IPS-20b (cell line): ENCODE results near the gene LAMC3.

Experiments
- H3K27ac ChIP-seq: one replicate; pipeline ENCODE4 v1.5.1; 2013; ENCODE audit warnings: low read length
- H3K27me3 ChIP-seq: 2 replicates; pipeline ENCODE4 v1.6.1; 2013; ENCODE audit warnings: mild to moderate bottlenecking, low read length, inconsistent platforms; ENCODE audit not compliant: insufficient read depth
- H3K36me3 ChIP-seq: 2 replicates; pipeline ENCODE4 v1.6.1; 2013; ENCODE audit warnings: low read depth, mild to moderate bottlenecking, inconsistent platforms, low read length, moderate library complexity; ENCODE audit not compliant: insufficient read depth
- H3K4me1 ChIP-seq: 2 replicates; pipeline ENCODE4 v1.6.1; 2013; ENCODE audit warnings: mild to moderate bottlenecking, control low read depth, inconsistent platforms, low read length, moderate library complexity; ENCODE audit not compliant: insufficient read depth
- H3K4me3 ChIP-seq: 2 replicates; pipeline ENCODE4 v1.5.1; 2013; ENCODE audit warnings: mild to moderate bottlenecking, low read length, inconsistent platforms
- H3K9ac ChIP-seq: 2 replicates; pipeline ENCODE4 v1.6.1; 2013; ENCODE audit warnings: low read depth, mild to moderate bottlenecking, inconsistent platforms, low read length, moderate library complexity
- H3K9me3 ChIP-seq: 2 replicates; pipeline ENCODE4 v1.6.1; 2013; ENCODE audit warnings: mild to moderate bottlenecking, low read depth, low read length, inconsistent platforms; ENCODE audit not compliant: insufficient read depth

Gene LAMC3

GRCh38 chr9:131008086-131008485, 888 bp upstream of the LAMC3 start:
- Histone ChIP-seq H3K27ac (no peak overlapping the region), H3K9me3 (no peaks in the 10 kb centered on the region), H3K9ac (no peak overlapping the region), H3K27me3 (peaks cover 24% of the 10 kb centered on the region), H3K4me3 (no peak overlapping the region), H3K36me3 (no peaks in the 10 kb centered on the region), H3K4me1 (peaks cover 14% of the 10 kb centered on the region)

- Histone ChIP-seq H3K36me3 (no peaks in the 10 kb centered on the region), H3K27me3 (peaks cover 24% of the 10 kb centered on the region), H3K4me1 (peaks cover 14% of the 10 kb centered on the region), H3K27ac (no peak overlapping the region), H3K9ac (no peak overlapping the region), H3K9me3 (no peaks in the 10 kb centered on the region), H3K4me3 (peak overlapping the region; percentile 62; the same call in 1 of the 2 replicates)
These were observed 438 bp upstream of the LAMC3 start for GRCh38 chr9:131008563-131008908.

- no peaks in the 10 kb centered on the region for H3K9me3 ChIP-seq
- H3K27ac ChIP-seq, result no peak overlapping the region
- H3K9ac ChIP-seq, result no peak overlapping the region
- H3K4me3 ChIP-seq, result no peak overlapping the region
- H3K4me1 ChIP-seq, result peaks cover 14% of the 10 kb centered on the region
- no peaks in the 10 kb centered on the region for H3K36me3 ChIP-seq
- H3K27me3 ChIP-seq, result peaks cover 24% of the 10 kb centered on the region
These were observed 1.7 kb downstream of the LAMC3 start for GRCh38 chr9:131010482-131011273.

GRCh38 chr9:131011274-131012022, 2.5 kb downstream of the LAMC3 start:
- H3K4me3 ChIP-seq, result no peak overlapping the region

GRCh38 chr9:131012023-131012334, 3.0 kb downstream of the LAMC3 start:
- H3K36me3 ChIP-seq, result no peaks in the 10 kb centered on the region
- no peak overlapping the region for H3K27ac ChIP-seq
- H3K27me3 ChIP-seq, result peaks cover 24% of the 10 kb centered on the region
- H3K9me3 ChIP-seq, result no peaks in the 10 kb centered on the region
- H3K4me1 ChIP-seq, result peaks cover 14% of the 10 kb centered on the region
- no peak overlapping the region for H3K4me3 ChIP-seq
- H3K9ac ChIP-seq, result peak overlapping the region; percentile 21; the same call in 1 of the 2 replicates

More at GRCh38 chr9:131011274-131012022, 2.5 kb downstream of the LAMC3 start:
- Histone ChIP-seq H3K27me3 (peaks cover 24% of the 10 kb centered on the region), H3K36me3 (no peaks in the 10 kb centered on the region), H3K9ac (peak overlapping the region; percentile 21; the same call in 1 of the 2 replicates), H3K27ac (no peak overlapping the region), H3K4me1 (peaks cover 14% of the 10 kb centered on the region), H3K9me3 (no peaks in the 10 kb centered on the region)

- no peak overlapping the region for H3K27ac ChIP-seq
- peaks cover 14% of the 10 kb centered on the region for H3K4me1 ChIP-seq
- no peak overlapping the region for H3K4me3 ChIP-seq
- H3K36me3 ChIP-seq, result no peaks in the 10 kb centered on the region
- peaks cover 24% of the 10 kb centered on the region for H3K27me3 ChIP-seq
- H3K9me3 ChIP-seq, result no peaks in the 10 kb centered on the region
- peak overlapping the region; percentile 21; the same call in 1 of the 2 replicates for H3K9ac ChIP-seq
These were observed 3.5 kb downstream of the LAMC3 start for GRCh38 chr9:131012396-131012917.

GRCh38 chr9:131013015-131013755, 4.2 kb downstream of the LAMC3 start:
- Histone ChIP-seq H3K27ac (no peak overlapping the region), H3K36me3 (no peaks in the 10 kb centered on the region), H3K9ac (no peak overlapping the region), H3K4me1 (peaks cover 14% of the 10 kb centered on the region), H3K4me3 (no peak overlapping the region), H3K9me3 (no peaks in the 10 kb centered on the region), H3K27me3 (peaks cover 20% of the 10 kb centered on the region)

- no peak overlapping the region for H3K9ac ChIP-seq
- H3K4me1 ChIP-seq, result peaks cover 14% of the 10 kb centered on the region
- peaks cover 13% of the 10 kb centered on the region for H3K27me3 ChIP-seq
These were observed 5.0 kb downstream of the LAMC3 start for GRCh38 chr9:131013771-131014676.

GRCh38 chr9:131015112-131015511, 6.1 kb downstream of the LAMC3 start:
- Histone ChIP-seq H3K27ac (no peak overlapping the region), H3K4me3 (no peak overlapping the region), H3K36me3 (no peaks in the 10 kb centered on the region), H3K4me1 (peaks cover 14% of the 10 kb centered on the region), H3K27me3 (peaks cover 3% of the 10 kb centered on the region), H3K9me3 (no peaks in the 10 kb centered on the region), H3K9ac (no peak overlapping the region)

More at GRCh38 chr9:131013771-131014676, 5.0 kb downstream of the LAMC3 start:
- Histone ChIP-seq H3K36me3 (no peaks in the 10 kb centered on the region), H3K4me3 (no peak overlapping the region), H3K27ac (no peak overlapping the region), H3K9me3 (no peaks in the 10 kb centered on the region)

- Histone ChIP-seq H3K27ac (no peak overlapping the region), H3K9ac (no peak overlapping the region), H3K36me3 (no peaks in the 10 kb centered on the region), H3K27me3 (no peaks in the 10 kb centered on the region), H3K9me3 (no peaks in the 10 kb centered on the region), H3K4me3 (no peak overlapping the region), H3K4me1 (peaks cover 12% of the 10 kb centered on the region)
These were observed 7.0 kb downstream of the LAMC3 start for GRCh38 chr9:131015876-131016397.
